Activated CD4-positive, alpha-beta T cell treated with anti-CD3 and anti-CD28 coated beads, Interleukin-2, amount 50 U/mL, for 4 hours (primary cell): ENCODE measurements around the gene OPN1SW.

Source experiments
- DNase-seq, 2 experiments: peaks; one replicate each; pipeline ENCODE4 v3.0.0-alpha.2; 2020

OPN1SW gene

GRCh38 chr7:128757203-128757602, 18.4 kb downstream of the OPN1SW start:
- no peak for DNase-seq

GRCh38 chr7:128755819-128756476, 19.6 kb downstream of the OPN1SW start:
- no peak for DNase-seq

- DNase-seq: no peak
These were observed 20.3 kb downstream of the OPN1SW start for GRCh38 chr7:128755075-128755818.

GRCh38 chr7:128752251-128752650, 23.3 kb downstream of the OPN1SW start:
- DNase-seq: no peak

GRCh38 chr7:128747327-128748079, 28.1 kb downstream of the OPN1SW start:
- DNase-seq: no peak

GRCh38 chr7:128745706-128746105, 29.9 kb downstream of the OPN1SW start:
- no peak for DNase-seq

- no peak for DNase-seq
These were observed 31.2 kb downstream of the OPN1SW start for GRCh38 chr7:128744366-128744905.

- no peak for DNase-seq
These were observed 32.4 kb downstream of the OPN1SW start for GRCh38 chr7:128743112-128743772.

- no peak for DNase-seq
These were observed 33.4 kb downstream of the OPN1SW start for GRCh38 chr7:128742206-128742605.

- DNase-seq: no peak
These were observed 34.1 kb downstream of the OPN1SW start for GRCh38 chr7:128741491-128741890.

- no peak for DNase-seq
These were observed 34.6 kb downstream of the OPN1SW start for GRCh38 chr7:128740996-128741395.

- no peak for DNase-seq
These were observed 35.5 kb downstream of the OPN1SW start for GRCh38 chr7:128739990-128740682.

GRCh38 chr7:128739048-128739962, 36.3 kb downstream of the OPN1SW start, which contains the start of gene CALU:
Gene CALU (plus strand): TSS chr7:128739359. CDS start chr7:128748584, 9,225 bp downstream.
- DNase-seq: peak; percentile 89 to 90

- no peak for DNase-seq
These were observed 37.0 kb downstream of the OPN1SW start for GRCh38 chr7:128738570-128739047.

GRCh38 chr7:128737867-128738385, 37.7 kb downstream of the OPN1SW start:
- DNase-seq: no peak

- DNase-seq: no peak
These were observed 38.2 kb downstream of the OPN1SW start for GRCh38 chr7:128737441-128737840.

GRCh38 chr7:128735436-128735835, 40.2 kb downstream of the OPN1SW start:
- DNase-seq: no peak

- DNase-seq: no peak
These were observed 40.7 kb downstream of the OPN1SW start for GRCh38 chr7:128734890-128735289.

GRCh38 chr7:128733278-128733645, 42.3 kb downstream of the OPN1SW start:
- DNase-seq: no peak

GRCh38 chr7:128732521-128733277, 42.9 kb downstream of the OPN1SW start:
- DNase-seq: no peak
